CD4-positive, alpha-beta T cell (primary cell): ENCODE measurements around the gene RAD51B. TPM values are rescaled to one million over a fixed set of nuclear protein-coding genes. Genes with fewer than 3 reads are reported as not detected.
"Not testable (repeated sequence)": the region's sequence is repeated elsewhere in the genome, so short reads cannot be mapped to it uniquely, and the experiment has no call there.

Experiments
- ATAC-seq: fragments of 200-7000 bp; cut with Tn5 transposase; one replicate; pipeline ENCODE4 v1.10.0; 2022; ENCODE audit warnings: mild to moderate bottlenecking; ENCODE audit not compliant: poor library complexity
- CTCF ChIA-PET: fragments of 350-600 bp; sonication (Branson Sonifier 250); formaldehyde crosslinking; loops from one replicate; lab custom pipeline; 2021; ENCODE audit warnings: antibody characterized with exemption, inconsistent platforms; lab: Charles Lee
- POLR2A ChIA-PET: fragments of 350-600 bp; sonication (Branson Sonifier 250); formaldehyde crosslinking; loops from one replicate; lab custom pipeline; 2021; ENCODE audit warnings: antibody characterized with exemption, inconsistent platforms; lab: Charles Lee
- DNase-seq, 14 experiments: peaks; one replicate each; pipeline ENCODE4 v3.0.0-alpha.2; 2013 to 2020; ENCODE audit warnings: mixed read lengths in 2 of 14
- H3K27ac ChIP-seq, 2 donors: one replicate each; pipeline versions ENCODE4 v1.5.1 to v1.7.0; 2013; ENCODE audit warnings: low read length in 2 of 2, low read depth in 1 of 2, mild to moderate bottlenecking in 1 of 2
- H3K27me3 ChIP-seq, 2 experiments: 1 replicate in 1 of 2; 2 replicates in 1 of 2; pipeline versions ENCODE4 v1.6.1 to v1.7.0; 2013; ENCODE audit warnings: low read length in 2 of 2, control low read depth in 1 of 2, mild to moderate bottlenecking in 1 of 2, moderate library complexity in 1 of 2; ENCODE audit not compliant: insufficient read depth in 2 of 2, control insufficient read depth in 1 of 2
- H3K36me3 ChIP-seq: one replicate; pipeline ENCODE4 v1.6.1; 2013; ENCODE audit warnings: low read length, control low read depth; ENCODE audit not compliant: insufficient read depth
- H3K4me1 ChIP-seq: one replicate; pipeline ENCODE4 v1.6.1; 2013; ENCODE audit warnings: low read length, control low read depth; ENCODE audit not compliant: insufficient read depth
- H3K4me3 ChIP-seq: one replicate; pipeline ENCODE4 v1.5.1; 2013; ENCODE audit warnings: mild to moderate bottlenecking, low read length, moderate library complexity
- H3K9me3 ChIP-seq, 2 experiments: 1 replicate in 1 of 2; 2 replicates in 1 of 2; pipeline versions ENCODE4 v1.6.1 to v1.7.0; 2013; ENCODE audit warnings: low read length in 2 of 2, mild to moderate bottlenecking in 2 of 2, control low read depth in 1 of 2, moderate library complexity in 1 of 2; ENCODE audit not compliant: control insufficient read depth in 1 of 2, insufficient read depth in 1 of 2
- H3K27ac Mint-ChIP-seq: one replicate; pipeline ENCODE4 v1.8.0; 2020; ENCODE audit warnings: mixed read lengths
- H3K27me3 Mint-ChIP-seq: one replicate; pipeline ENCODE4 v1.8.0; 2021; ENCODE audit warnings: mixed read lengths
- H3K36me3 Mint-ChIP-seq: one replicate; pipeline ENCODE4 v1.8.0; 2021; ENCODE audit warnings: low read depth, mixed read lengths
- H3K4me1 Mint-ChIP-seq: one replicate; pipeline ENCODE4 v1.8.0; 2021; ENCODE audit warnings: low read depth, mixed read lengths
- H3K4me3 Mint-ChIP-seq: one replicate; pipeline ENCODE4 v1.8.0; 2020; ENCODE audit warnings: mild to moderate bottlenecking, mixed read lengths
- H3K9me3 Mint-ChIP-seq: one replicate; pipeline ENCODE4 v1.8.0; 2020; ENCODE audit warnings: mixed read lengths
- intact Hi-C, 2 experiments: fragments of 100-400 bp; cut with DNase I in 1 of 2; cut with micrococcal nuclease in 1 of 2; formaldehyde crosslinking; loops; one replicate each; pipeline versions ENCODE4 v1.15.1 to v1.9.0; 2023 to 2025; cut with DNase I, micrococcal nuclease
- total RNA-seq, 174 experiments: library from RNA in 2 of 174; stranded (reverse) in 2 of 174; gene quantifications; one replicate each; pipeline ENCODE4 v1.2.3 and lab custom pipeline; 2021 to 2026
- TF ChIP-seq, protein P1 (sequence below): fragments of 200-600 bp; IDR thresholded peaks from one replicate; pipeline ENCODE4 v1.8.0; 2022; ENCODE audit warnings: antibody characterized with exemption, mild to moderate bottlenecking

Gene RAD51B
- total RNA-seq, 2 experiments from 2014 or later = 18.4 to 20.0 TPM

DNA sequence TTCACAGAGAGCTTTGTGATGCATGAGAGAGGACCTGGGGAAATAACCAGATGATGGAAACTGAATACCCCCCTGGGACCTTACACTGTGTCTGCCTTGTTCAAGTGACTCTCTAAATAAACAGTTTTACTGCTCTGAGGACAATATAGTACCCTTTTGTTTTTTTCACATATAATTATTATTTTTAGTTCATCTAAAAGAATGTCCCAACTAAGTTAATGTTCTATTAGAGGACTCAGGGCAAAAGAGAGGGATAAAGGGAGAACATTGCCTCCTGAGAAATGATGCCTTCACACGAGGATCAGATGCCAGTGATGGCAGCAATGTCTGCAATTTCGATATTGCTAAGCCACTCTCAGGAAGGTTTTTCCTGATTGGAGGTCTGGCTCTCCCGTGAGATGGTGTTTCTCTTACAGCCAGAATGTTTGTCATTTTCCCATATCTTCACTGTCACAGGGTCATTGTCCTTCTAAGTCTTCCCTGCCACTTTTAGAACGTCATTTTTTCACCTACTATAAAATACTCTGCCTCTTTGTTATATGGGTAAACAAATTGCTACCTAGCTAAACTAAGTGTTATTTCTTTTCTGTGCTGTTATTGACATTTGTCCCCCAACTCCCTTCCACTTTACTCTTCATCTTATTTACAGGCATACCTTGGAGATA lies 201.6 kb downstream of the RAD51B start:
- Histone ChIP-seq H3K9me3 (peaks cover 0 to 6% of the 10 kb centered on the region in 2 experiments), H3K36me3 (no peaks in the 10 kb centered on the region), H3K4me1 (no peaks in the 10 kb centered on the region), H3K4me3 (no peak overlapping the region), H3K27ac (no peak overlapping the region), H3K27me3 (no peaks in the 10 kb centered on the region)
- DNase-seq = no peak
- ChIA-PET CTCF (no interaction called here), POLR2A (no interaction called here)
- H3K4me3 Mint-ChIP-seq = no peak overlapping the region
- H3K4me1 Mint-ChIP-seq = no peaks in the 10 kb centered on the region
- peaks cover 3% of the 10 kb centered on the region for H3K36me3 Mint-ChIP-seq
- TF ChIP-seq, protein P1, sequence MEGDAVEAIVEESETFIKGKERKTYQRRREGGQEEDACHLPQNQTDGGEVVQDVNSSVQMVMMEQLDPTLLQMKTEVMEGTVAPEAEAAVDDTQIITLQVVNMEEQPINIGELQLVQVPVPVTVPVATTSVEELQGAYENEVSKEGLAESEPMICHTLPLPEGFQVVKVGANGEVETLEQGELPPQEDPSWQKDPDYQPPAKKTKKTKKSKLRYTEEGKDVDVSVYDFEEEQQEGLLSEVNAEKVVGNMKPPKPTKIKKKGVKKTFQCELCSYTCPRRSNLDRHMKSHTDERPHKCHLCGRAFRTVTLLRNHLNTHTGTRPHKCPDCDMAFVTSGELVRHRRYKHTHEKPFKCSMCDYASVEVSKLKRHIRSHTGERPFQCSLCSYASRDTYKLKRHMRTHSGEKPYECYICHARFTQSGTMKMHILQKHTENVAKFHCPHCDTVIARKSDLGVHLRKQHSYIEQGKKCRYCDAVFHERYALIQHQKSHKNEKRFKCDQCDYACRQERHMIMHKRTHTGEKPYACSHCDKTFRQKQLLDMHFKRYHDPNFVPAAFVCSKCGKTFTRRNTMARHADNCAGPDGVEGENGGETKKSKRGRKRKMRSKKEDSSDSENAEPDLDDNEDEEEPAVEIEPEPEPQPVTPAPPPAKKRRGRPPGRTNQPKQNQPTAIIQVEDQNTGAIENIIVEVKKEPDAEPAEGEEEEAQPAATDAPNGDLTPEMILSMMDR = no peak
- no peak overlapping the region for H3K27ac Mint-ChIP-seq
- intact Hi-C loops = no loop called here
- H3K27me3 Mint-ChIP-seq = no peaks in the 10 kb centered on the region
- ATAC-seq = no peak
- peaks cover 9% of the 10 kb centered on the region for H3K9me3 Mint-ChIP-seq

DNA sequence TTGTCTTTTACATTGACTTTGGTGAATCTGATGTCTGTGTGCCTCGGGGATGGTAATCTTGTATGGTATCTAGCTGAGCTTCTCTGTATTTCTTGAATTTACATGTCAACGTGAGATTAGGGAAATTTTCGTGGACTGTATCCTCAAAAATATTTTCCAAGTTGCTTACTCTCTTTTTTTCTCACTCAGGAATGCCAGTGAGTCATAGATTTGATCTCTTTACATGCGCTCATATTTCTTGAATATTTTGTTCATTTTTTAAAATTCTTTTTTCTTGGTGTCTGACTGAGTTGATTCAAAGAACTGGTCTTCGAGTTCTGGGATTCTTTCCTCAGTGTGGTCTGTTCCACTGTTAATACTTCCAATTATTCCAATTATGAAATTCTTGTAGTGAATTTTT lies 207.7 kb downstream of the RAD51B start:
- Mint-ChIP-seq H3K27me3 (no peaks in the 10 kb centered on the region), H3K9me3 (peaks cover 16% of the 10 kb centered on the region), H3K4me1 (no peaks in the 10 kb centered on the region), H3K36me3 (peaks cover 15% of the 10 kb centered on the region), H3K4me3 (no peak overlapping the region), H3K27ac (no peak overlapping the region)
- H3K9me3 ChIP-seq = peaks cover 0 to 13% of the 10 kb centered on the region in 2 experiments
- POLR2A ChIA-PET = no interaction called here
- no peaks in the 10 kb centered on the region for H3K4me1 ChIP-seq
- intact Hi-C loops = no loop called here
- TF ChIP-seq, protein P1 = no peak
- no peak for DNase-seq
- H3K4me3 ChIP-seq = no peak overlapping the region
- ATAC-seq = no peak
- no peak overlapping the region for H3K27ac ChIP-seq
- H3K27me3 ChIP-seq = no peaks in the 10 kb centered on the region
- H3K36me3 ChIP-seq = no peaks in the 10 kb centered on the region
- CTCF ChIA-PET = interaction anchor here (0.8 kb wide), 1 partner anchor 17 kb away, joined by 3 read pairs; no protein-coding TSS in a partner anchor

DNA sequence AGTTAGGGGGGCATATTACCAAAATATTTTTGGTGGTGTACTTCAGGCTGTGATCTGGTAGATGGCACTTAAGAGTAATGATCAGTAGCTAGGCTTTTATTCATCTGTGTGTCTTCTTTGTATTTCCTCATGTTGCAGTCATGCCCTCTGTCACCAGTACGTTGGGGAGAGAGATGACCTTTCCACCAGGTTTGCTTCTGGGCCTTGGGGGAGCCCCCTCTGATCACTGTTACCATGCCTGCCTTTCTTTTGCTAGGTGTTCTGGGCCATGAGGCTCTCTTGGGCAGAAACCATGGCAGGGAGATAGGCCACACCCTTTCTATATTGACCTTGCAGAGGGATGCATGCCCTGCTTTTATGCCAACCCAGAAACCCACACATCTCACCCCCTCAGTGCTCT lies 208.5 kb downstream of the RAD51B start:
- peaks cover 11% of the 10 kb centered on the region for H3K9me3 Mint-ChIP-seq
- H3K4me1 Mint-ChIP-seq = no peaks in the 10 kb centered on the region
- H3K27me3 ChIP-seq = no peaks in the 10 kb centered on the region
- POLR2A ChIA-PET = no interaction called here
- no peak overlapping the region for H3K4me3 Mint-ChIP-seq
- no peaks in the 10 kb centered on the region for H3K36me3 ChIP-seq
- no peak for DNase-seq
- TF ChIP-seq, protein P1 = no peak
- peaks cover 0 to 12% of the 10 kb centered on the region in 2 experiments for H3K9me3 ChIP-seq
- H3K27ac Mint-ChIP-seq = no peak overlapping the region
- ATAC-seq = no peak
- no peak overlapping the region for H3K4me3 ChIP-seq
- H3K4me1 ChIP-seq = no peaks in the 10 kb centered on the region
- no peaks in the 10 kb centered on the region for H3K27me3 Mint-ChIP-seq
- intact Hi-C loops = no loop called here
- no peak overlapping the region for H3K27ac ChIP-seq
- CTCF ChIA-PET = no interaction called here
- H3K36me3 Mint-ChIP-seq = peaks cover 11% of the 10 kb centered on the region

DNA sequence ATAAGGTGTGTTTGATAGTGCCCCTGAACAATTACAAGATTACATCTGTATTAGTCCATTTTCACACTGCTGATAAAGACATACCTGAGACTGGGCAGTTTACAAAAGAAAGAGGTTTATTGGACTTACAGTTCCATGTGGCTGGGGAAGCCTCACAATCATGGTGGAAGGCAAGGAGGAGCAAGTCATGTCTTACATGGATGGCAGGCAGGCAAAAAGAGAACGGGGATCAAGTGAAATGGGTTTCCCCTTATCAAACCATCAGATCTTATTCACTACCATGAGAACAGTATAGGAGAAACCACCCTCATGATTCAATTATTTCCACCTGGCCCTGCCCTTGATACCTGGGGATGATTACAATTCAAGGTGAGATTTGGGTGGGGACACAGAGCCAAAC lies 211.4 kb downstream of the RAD51B start:
- H3K4me3 Mint-ChIP-seq, H3K4me1 Mint-ChIP-seq, H3K9me3 ChIP-seq, POLR2A ChIA-PET, CTCF ChIA-PET, H3K36me3 ChIP-seq, H3K27ac ChIP-seq, ATAC-seq, H3K4me1 ChIP-seq, H3K27ac Mint-ChIP-seq, H3K27me3 ChIP-seq, H3K4me3 ChIP-seq, H3K27me3 Mint-ChIP-seq, intact Hi-C loops, DNase-seq: not testable (repeated sequence)
- peaks cover 11% of the 10 kb centered on the region for H3K9me3 Mint-ChIP-seq
- peaks cover 11% of the 10 kb centered on the region for H3K36me3 Mint-ChIP-seq
